GM20000 (cell line): Measurements from ENCODE around the gene ADAMTSL3.

Experiments
- DNase-seq: peaks from one replicate; pipeline ENCODE4 v3.0.0; 2012; ENCODE audit warnings: low spot score
- CTCF ChIP-seq: IDR thresholded peaks from 2 replicates; pipeline ENCODE4 v1.5.1; 2012; ENCODE audit warnings: mild to moderate bottlenecking, control low read depth; ENCODE audit errors: extremely low read depth, missing control alignments

Gene ADAMTSL3

DNA sequence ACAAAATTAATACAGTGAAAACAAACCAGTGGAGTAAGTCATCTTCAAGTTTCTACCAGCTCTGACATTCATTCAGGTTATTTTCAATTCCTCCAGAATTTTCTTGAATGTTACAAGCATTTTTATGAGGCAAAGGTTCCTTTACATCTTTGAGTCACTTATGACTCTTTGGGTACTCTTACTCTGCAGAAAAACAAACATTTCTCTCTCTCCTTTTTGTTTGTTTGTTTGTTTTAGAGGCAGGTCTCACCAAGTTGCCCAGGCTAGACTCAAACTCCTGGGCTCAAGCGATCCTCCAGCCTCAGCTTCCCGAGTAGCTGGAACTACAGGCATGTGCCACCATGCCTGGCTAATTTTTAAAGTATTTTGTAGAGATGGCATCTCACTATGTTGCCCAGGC lies 233.5 kb downstream of the ADAMTSL3 start:
- no peak for DNase-seq
- no peak for TF ChIP-seq CTCF

DNA sequence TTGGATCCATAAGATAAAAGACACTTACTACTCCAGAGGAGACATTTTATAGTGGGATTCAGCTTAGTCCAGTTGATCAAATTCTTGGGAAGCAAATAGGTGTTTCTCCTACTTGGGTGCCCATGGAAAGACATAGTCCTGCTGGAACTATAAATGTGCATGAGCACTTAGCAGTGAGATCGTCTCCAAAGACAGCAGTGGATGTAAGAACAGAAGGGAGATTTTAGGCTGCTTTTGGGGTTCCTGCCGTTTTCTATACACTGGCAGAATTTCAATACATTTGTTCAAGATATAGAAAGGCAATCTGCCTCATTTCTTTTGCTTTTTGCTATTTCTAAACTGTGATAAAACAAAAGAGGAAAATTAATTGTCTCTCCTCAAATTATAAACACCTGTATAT lies 234.0 kb downstream of the ADAMTSL3 start:
- TF ChIP-seq CTCF = no peak
- no peak for DNase-seq

- no peak for DNase-seq
- TF ChIP-seq CTCF = no peak
These were observed 236.1 kb downstream of the ADAMTSL3 start for GRCh38 chr15:83889995-83890394.

DNA sequence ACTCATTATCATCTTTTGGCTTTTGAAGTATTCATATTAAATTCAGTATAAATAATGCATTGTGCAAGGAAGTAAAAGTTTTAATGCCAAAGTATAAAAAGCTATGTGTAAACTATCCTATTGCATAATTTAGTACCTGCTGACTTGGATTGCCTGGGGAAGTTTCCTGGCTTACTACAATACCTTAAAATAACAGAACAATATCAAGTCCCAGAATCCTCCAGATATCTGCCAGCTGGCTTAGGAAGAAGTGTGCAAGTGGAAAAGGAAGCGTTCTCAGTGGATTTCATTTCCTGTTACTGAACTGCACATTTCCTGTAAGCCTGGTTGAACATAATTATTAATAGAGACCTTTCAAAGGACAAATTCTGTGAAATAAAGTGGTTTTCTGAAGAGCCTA lies 236.7 kb downstream of the ADAMTSL3 start:
- no peak for TF ChIP-seq CTCF
- DNase-seq = no peak

- TF ChIP-seq CTCF = no peak
- no peak for DNase-seq
These were observed 238.6 kb downstream of the ADAMTSL3 start for GRCh38 chr15:83892498-83892897.

DNA sequence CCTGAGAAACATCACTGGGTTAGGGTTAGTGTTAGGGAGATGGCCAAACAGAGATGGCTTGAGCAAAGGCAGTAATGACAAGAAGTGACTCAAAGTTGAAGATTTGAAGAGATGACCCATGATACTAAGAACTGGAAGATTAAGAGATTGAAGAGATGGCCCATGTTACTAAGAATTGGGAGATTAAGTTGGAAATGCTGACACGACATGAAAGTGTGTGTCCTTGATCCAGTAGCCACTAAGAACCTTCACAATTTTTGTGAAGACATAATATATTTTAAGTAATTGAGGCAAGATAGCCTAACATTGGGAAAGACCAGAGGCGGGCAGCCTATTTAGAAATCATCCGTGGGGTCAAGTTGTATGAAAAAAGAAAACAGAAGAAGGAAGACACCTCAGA lies 239.4 kb downstream of the ADAMTSL3 start:
- TF ChIP-seq CTCF = no peak
- DNase-seq = no peak

- no peak for TF ChIP-seq CTCF
- no peak for DNase-seq
These were observed 243.1 kb downstream of the ADAMTSL3 start for GRCh38 chr15:83897037-83897436.
